ENCODE measurements around the gene MAP2K5. TPM values are rescaled to one million over a fixed set of nuclear protein-coding genes. Genes with fewer than 3 reads are reported as not detected.
"Not testable (repeated sequence)": the region's sequence is repeated elsewhere in the genome, so short reads cannot be mapped to it uniquely, and the experiment has no call there.

MAP2K5 gene
- total RNA-seq, 1 donor from 2014 or later = 11.6 TPM

DNA sequence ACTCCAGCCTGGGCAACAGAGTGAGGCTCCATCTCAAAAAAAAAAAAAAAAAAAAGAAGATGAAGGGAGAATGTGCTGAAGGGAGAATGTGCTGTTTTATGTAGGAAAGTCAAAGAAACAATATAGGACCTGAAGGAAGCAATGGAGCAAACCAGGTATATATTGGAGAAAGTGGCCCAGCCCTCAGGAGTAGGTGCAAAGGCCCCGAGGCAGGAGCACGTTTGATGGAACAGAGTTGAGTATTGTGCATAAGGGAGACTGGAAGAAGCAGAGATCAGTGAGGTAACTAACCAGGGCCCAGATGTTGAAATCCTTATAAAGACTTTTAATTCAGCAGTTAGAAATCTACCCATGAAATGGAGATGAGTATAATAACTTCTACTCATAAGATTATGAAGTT, 79.6 kb downstream of the MAP2K5 start:
- TF ChIP-seq EZH2 (IDR thresholded peaks at IDR 0.05; ENCODE audit: insufficient read depth, low read length) = no peak
- TF ChIP-seq CTCF (IDR thresholded peaks at IDR 0.05; ENCODE audit: insufficient read depth, low read depth, low read length) = no peak
- H3K36me3 Mint-ChIP-seq (ENCODE audit: low read depth, unreplicated experiment) = no peaks in the 10 kb centered on the region
- H3K4me1 Mint-ChIP-seq (ENCODE audit: low read depth, unreplicated experiment) = no peaks in the 10 kb centered on the region

DNA sequence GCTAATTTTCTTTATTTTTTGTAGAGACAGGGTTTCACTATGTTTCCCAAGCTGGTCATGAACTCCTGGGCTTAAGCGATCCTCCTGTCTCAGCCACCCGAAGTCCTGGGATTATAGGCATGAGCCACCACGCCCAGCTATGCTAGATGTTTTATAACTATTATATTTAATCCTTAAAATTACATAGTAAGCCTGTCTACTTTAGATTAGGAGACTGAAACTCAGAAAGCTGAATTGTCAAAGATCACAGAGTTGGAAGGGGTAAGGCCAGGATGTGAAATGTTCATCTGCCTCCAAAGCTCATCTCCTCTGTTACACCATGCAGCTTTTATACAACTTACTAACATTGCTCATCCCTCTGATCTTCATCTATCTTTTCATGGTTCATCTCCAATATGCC, 89.8 kb downstream of the MAP2K5 start:
- DNase-seq (ENCODE audit: low read depth) = no peak
- Histone ChIP-seq H3K79me2 (ENCODE audit: insufficient read depth, low read length) (no peaks in the 10 kb centered on the region), H3K27me3 (ENCODE audit: insufficient read depth, low read length) (no peaks in the 10 kb centered on the region), H3K9me3 (ENCODE audit: insufficient read depth, low read depth, low read length) (no peaks in the 10 kb centered on the region), H3K27ac (ENCODE audit: low read depth, low read length) (no peak overlapping the region), H3K9ac (ENCODE audit: low read length) (no peak overlapping the region), H3K36me3 (ENCODE audit: insufficient read depth, low read length) (no peaks in the 10 kb centered on the region), H4K20me1 (ENCODE audit: insufficient read depth, low read length) (no peaks in the 10 kb centered on the region), H2AFZ (ENCODE audit: low read depth, low read length) (no peak overlapping the region), H3K4me3 (ENCODE audit: insufficient read depth, low read depth, low read length) (no peak overlapping the region), H3K4me1 (ENCODE audit: insufficient read depth, low read length) (no peaks in the 10 kb centered on the region), H3K4me2 (ENCODE audit: low read length) (no peak overlapping the region)
- FAIRE-seq = no peak
- no peaks in the 10 kb centered on the region for H3K4me1 Mint-ChIP-seq (ENCODE audit: low read depth, unreplicated experiment)
- H3K4me3 Mint-ChIP-seq (ENCODE audit: unreplicated experiment) = no peak overlapping the region
- TF ChIP-seq CTCF (IDR thresholded peaks at IDR 0.05; ENCODE audit: insufficient read depth, low read depth, low read length) = no peak
- TF ChIP-seq EZH2 (IDR thresholded peaks at IDR 0.05; ENCODE audit: insufficient read depth, low read length) = no peak
- H3K27ac Mint-ChIP-seq (ENCODE audit: unreplicated experiment) = no peak overlapping the region
- H3K27me3 Mint-ChIP-seq (ENCODE audit: low read depth, unreplicated experiment) = no peaks in the 10 kb centered on the region
- peaks cover 4% of the 10 kb centered on the region for H3K36me3 Mint-ChIP-seq (ENCODE audit: low read depth, unreplicated experiment)
- H3K9me3 Mint-ChIP-seq (ENCODE audit: unreplicated experiment) = no peaks in the 10 kb centered on the region

More for the DNA sequence above, 79.6 kb downstream of the MAP2K5 start:
- Histone ChIP-seq H3K27ac (ENCODE audit: low read depth, low read length) (no peak overlapping the region), H3K4me3 (ENCODE audit: insufficient read depth, low read depth, low read length) (no peak overlapping the region), H3K4me1 (ENCODE audit: insufficient read depth, low read length) (no peaks in the 10 kb centered on the region), H3K9me3 (ENCODE audit: insufficient read depth, low read depth, low read length) (no peaks in the 10 kb centered on the region), H4K20me1 (ENCODE audit: insufficient read depth, low read length) (no peaks in the 10 kb centered on the region), H3K4me2 (ENCODE audit: low read length) (no peak overlapping the region), H3K9ac (ENCODE audit: low read length) (no peak overlapping the region), H3K36me3 (ENCODE audit: insufficient read depth, low read length) (no peaks in the 10 kb centered on the region), H2AFZ (ENCODE audit: low read depth, low read length) (no peak overlapping the region), H3K79me2 (ENCODE audit: insufficient read depth, low read length) (no peaks in the 10 kb centered on the region), H3K27me3 (ENCODE audit: insufficient read depth, low read length) (no peaks in the 10 kb centered on the region)
- no peak for DNase-seq (ENCODE audit: low read depth)
- Mint-ChIP-seq H3K9me3 (ENCODE audit: unreplicated experiment) (no peaks in the 10 kb centered on the region), H3K27me3 (ENCODE audit: low read depth, unreplicated experiment) (no peaks in the 10 kb centered on the region), H3K27ac (ENCODE audit: unreplicated experiment) (no peak overlapping the region), H3K4me3 (ENCODE audit: unreplicated experiment) (no peak overlapping the region)
- FAIRE-seq = no peak

- DNase-seq (ENCODE audit: low read depth); H3K4me1 ChIP-seq (ENCODE audit: insufficient read depth, low read length); H3K27ac ChIP-seq (ENCODE audit: low read depth, low read length); H3K9ac ChIP-seq (ENCODE audit: low read length); H2AFZ ChIP-seq (ENCODE audit: low read depth, low read length); H3K27me3 ChIP-seq (ENCODE audit: insufficient read depth, low read length); H3K4me3 Mint-ChIP-seq (ENCODE audit: unreplicated experiment); H3K79me2 ChIP-seq (ENCODE audit: insufficient read depth, low read length); H3K4me1 Mint-ChIP-seq (ENCODE audit: low read depth, unreplicated experiment); H3K4me2 ChIP-seq (ENCODE audit: low read length); H3K9me3 ChIP-seq (ENCODE audit: insufficient read depth, low read depth, low read length); H3K4me3 ChIP-seq (ENCODE audit: insufficient read depth, low read depth, low read length); H3K9me3 Mint-ChIP-seq (ENCODE audit: unreplicated experiment); H3K27ac Mint-ChIP-seq (ENCODE audit: unreplicated experiment); H3K36me3 ChIP-seq (ENCODE audit: insufficient read depth, low read length); H3K36me3 Mint-ChIP-seq (ENCODE audit: low read depth, unreplicated experiment); H3K27me3 Mint-ChIP-seq (ENCODE audit: low read depth, unreplicated experiment); FAIRE-seq; H4K20me1 ChIP-seq (ENCODE audit: insufficient read depth, low read length): not testable (repeated sequence)
These were observed 93.4 kb downstream of the MAP2K5 start for GRCh38 chr15:67635950-67636349.

Data from astrocyte (in vitro differentiated cells and primary cell).